Measurements from ENCODE around the gene TAS1R1. TPM values are rescaled to one million over a fixed set of nuclear protein-coding genes. Genes with fewer than 3 reads are reported as not detected.

TAS1R1 gene
- total and polyA plus RNA-seq, 9 of the 15 experiments (the other 6 are each of a cell fraction or from before 2014, with no cell fraction given) = 0.06 TPM; not detected in 8

GRCh38 chr1:6517435-6517851, 37.7 kb upstream of the TAS1R1 start (continued):
- TF ChIP-seq PCBP2 (IDR thresholded peaks at IDR 0.05; ENCODE audit: low read depth, low read length, poor library complexity, severe bottlenecking) (no peak), ZNF740 (CRISPR knock-in tag; IDR thresholded peaks at IDR 0.05) (no peak), ZNF740 (tag; IDR thresholded peaks at IDR 0.05) (no peak), TEAD1 (CRISPR knock-in tag; IDR thresholded peaks at IDR 0.05) (peak; percentile 41 to 71; a peak in 1 of 4 replicates), HDAC2 (IDR thresholded peaks at IDR 0.05) (peak; percentile 88), KAT2B (IDR thresholded peaks at IDR 0.05; ENCODE audit: low read depth, low read length) (no peak), RBM17 (IDR thresholded peaks at IDR 0.05; ENCODE audit: borderline replicate concordance, low read depth, low read length) (no peak), SMARCB1 (IDR thresholded peaks at IDR 0.05; ENCODE audit: insufficient read length, low read depth) (no peak), BACH1 (tag; IDR thresholded peaks at IDR 0.05) (no peak), ZNF511 (CRISPR knock-in tag; IDR thresholded peaks at IDR 0.05) (no peak), CBX5 (IDR thresholded peaks at IDR 0.05; ENCODE audit: borderline replicate concordance, low read depth) (no peak), MCM3 (IDR thresholded peaks at IDR 0.05) (no peak), ZMIZ1 (IDR thresholded peaks at IDR 0.05; ENCODE audit: low read depth in 2 of 2, low read length in 2 of 2) (peak in 1 of 2 experiments; percentile 75; a peak in 1 of 4 replicates), HMBOX1 (IDR thresholded peaks at IDR 0.05) (no peak), HDGF (IDR thresholded peaks at IDR 0.05) (no peak), SUPT5H (IDR thresholded peaks at IDR 0.05) (no peak), MBD2 (IDR thresholded peaks at IDR 0.05; ENCODE audit: borderline replicate concordance, low read depth) (no peak), ID3 (CRISPR knock-in tag; IDR thresholded peaks at IDR 0.05) (no peak), ID3 (tag; IDR thresholded peaks at IDR 0.05) (0 out of 2 replicates have a peak, but pooled peaks have one; percentile 18), MAFF (IDR thresholded peaks at IDR 0.05; ENCODE audit: low read length) (no peak), EWSR1 (IDR thresholded peaks at IDR 0.05; ENCODE audit: borderline replicate concordance, low read depth, partially characterized antibody) (no peak), MEIS2 (IDR thresholded peaks at IDR 0.05; ENCODE audit: partially characterized antibody) (peak; percentile 99), SRSF3 (IDR thresholded peaks at IDR 0.05; ENCODE audit: insufficient read depth, low read length) (no peak), ZFX (CRISPR knock-in tag; IDR thresholded peaks at IDR 0.05) (no peak), TSC22D4 (tag; IDR thresholded peaks at IDR 0.05) (no peak)
